HG03196 (cell line): ENCODE data around the gene TULP4.

Source experiments
- ATAC-seq: cut with Tn5 transposase; IDR thresholded peaks from one replicate; pipeline ENCODE4 v1.9.1; 2021; ENCODE audit not compliant: unreplicated experiment

Gene TULP4

GRCh38 chr6:158497620-158498019 is 185.4 kb downstream of the TULP4 start:
- ATAC-seq: no peak

- no peak for ATAC-seq
Observed at GRCh38 chr6:158498362-158498761, 186.1 kb downstream of the TULP4 start.

GRCh38 chr6:158499601-158500000 is 187.3 kb downstream of the TULP4 start:
- no peak for ATAC-seq

GRCh38 chr6:158500016-158500735 is 187.9 kb downstream of the TULP4 start:
- no peak for ATAC-seq

- no peak for ATAC-seq
Observed at GRCh38 chr6:158501360-158502262, 189.3 kb downstream of the TULP4 start.

GRCh38 chr6:158502263-158502950 is 190.1 kb downstream of the TULP4 start:
- no peak for ATAC-seq

- ATAC-seq: no peak
Observed at GRCh38 chr6:158503222-158503621, 191.0 kb downstream of the TULP4 start.

GRCh38 chr6:158503846-158504245 is 191.6 kb downstream of the TULP4 start:
- no peak for ATAC-seq

GRCh38 chr6:158505194-158505593 is 192.9 kb downstream of the TULP4 start:
- ATAC-seq: no peak

- ATAC-seq: no peak
Observed at GRCh38 chr6:158506601-158507000, 194.3 kb downstream of the TULP4 start.

- ATAC-seq: no peak
Observed at GRCh38 chr6:158507174-158507573, 194.9 kb downstream of the TULP4 start.

GRCh38 chr6:158508450-158508849 is 196.2 kb downstream of the TULP4 start:
- ATAC-seq: no peak

GRCh38 chr6:158509465-158509864 is 197.2 kb downstream of the TULP4 start:
- no peak for ATAC-seq

- no peak for ATAC-seq
Observed at GRCh38 chr6:158512809-158513208, 200.5 kb downstream of the TULP4 start.

- ATAC-seq: no peak
Observed at GRCh38 chr6:158514176-158514575, 201.9 kb downstream of the TULP4 start.

GRCh38 chr6:158514991-158515390 is 202.7 kb downstream of the TULP4 start:
- no peak for ATAC-seq

GRCh38 chr6:158516098-158516497 is 203.8 kb downstream of the TULP4 start:
- ATAC-seq: no peak

GRCh38 chr6:158517038-158517437 is 204.8 kb downstream of the TULP4 start:
- no peak for ATAC-seq

- peak; percentile 33 for ATAC-seq
Observed at GRCh38 chr6:158517581-158517980, 205.3 kb downstream of the TULP4 start.

- peak; percentile 73 for ATAC-seq
Observed at GRCh38 chr6:158518191-158519127, 206.2 kb downstream of the TULP4 start.
